ENCODE data around the gene GOLGA6B. TPM values are rescaled to one million over a fixed set of nuclear protein-coding genes. Genes with fewer than 3 reads are reported as not detected.
"Not testable (repeated sequence)": the region's sequence is repeated elsewhere in the genome, so short reads cannot be mapped to it uniquely, and the experiment has no call there.

GOLGA6B gene
- total RNA-seq (not detected), polyA plus RNA-seq (under 1 TPM in 1 of 3 donors, not detected in 2; 0.04 TPM)
- long read RNA-seq, donor 1: 0 reads
- long read RNA-seq, donor 2: 0 reads

GRCh38 chr15:72654397-72654796, at the start of gene GOLGA6B:
TSS of gene GOLGA6B (plus strand) at chr15:72654697. CDS start at chr15:72654738, 41 bp downstream.
- H3K4me3 ChIP-seq; DNase-seq; H3K27me3 ChIP-seq (ENCODE audit: insufficient read depth in 3 of 3, low read length in 2 of 3); ATAC-seq; H3K27ac ChIP-seq; H3K9me3 ChIP-seq; H3K36me3 ChIP-seq (ENCODE audit: insufficient read depth in 1 of 2, low read depth in 1 of 2); H3K4me1 ChIP-seq; intact Hi-C loops (cut with DNase I): not testable (repeated sequence)
- no CpG with 5 or more reads among the region's 7 CpGs for WGBS, 3 donors

- Histone ChIP-seq H3K4me1 (peaks cover 5% of the 10 kb centered on the region), H3K9me3 (no peaks in the 10 kb centered on the region), H3K36me3 (ENCODE audit: insufficient read depth in 1 of 2, low read depth in 1 of 2) (no peaks in the 10 kb centered on the region), H3K27ac (no peak overlapping the region), H3K27me3 (ENCODE audit: insufficient read depth in 3 of 3, low read length in 2 of 3) (no peaks in the 10 kb centered on the region), H3K4me3 (no peak overlapping the region)
- ATAC-seq: no peak
- no peak for TF ChIP-seq CTCF (IDR thresholded peaks at IDR 0.05)
- intact Hi-C loops (cut with DNase I): no loop called here
- 83 to 98% (median 91%) methylated on average over 4 of the region's 4 CpGs for WGBS, 3 donors
- no peak for DNase-seq
Measured at GRCh38 chr15:72604794-72605193, 49.7 kb upstream of the GOLGA6B start.

- H3K4me1 ChIP-seq; intact Hi-C loops (cut with DNase I); ATAC-seq; H3K9me3 ChIP-seq; H3K27ac ChIP-seq; DNase-seq; H3K36me3 ChIP-seq (ENCODE audit: insufficient read depth in 1 of 2, low read depth in 1 of 2); H3K27me3 ChIP-seq (ENCODE audit: insufficient read depth in 3 of 3, low read length in 2 of 3); H3K4me3 ChIP-seq: not testable (repeated sequence)
- WGBS, 3 donors: 93 to 95% (median 95%) methylated on average over 3 of the region's 3 CpGs
Measured at GRCh38 chr15:72608084-72608483, 46.4 kb upstream of the GOLGA6B start.

- WGBS, 3 donors: 90 to 95% (median 92%) methylated on average over 8 of the region's 8 CpGs
Measured at GRCh38 chr15:72609862-72610261, 44.6 kb upstream of the GOLGA6B start.

GRCh38 chr15:72612324-72612723, 42.2 kb upstream of the GOLGA6B start:
- H3K4me3 ChIP-seq; ATAC-seq; DNase-seq; H3K4me1 ChIP-seq; H3K36me3 ChIP-seq (ENCODE audit: insufficient read depth in 1 of 2, low read depth in 1 of 2); H3K9me3 ChIP-seq; H3K27ac ChIP-seq; intact Hi-C loops (cut with DNase I); H3K27me3 ChIP-seq (ENCODE audit: insufficient read depth in 3 of 3, low read length in 2 of 3): not testable (repeated sequence)
- 85 to 88% (median 85%) methylated on average over 3 of the region's 3 CpGs for WGBS, 3 donors

More at GRCh38 chr15:72609862-72610261, 44.6 kb upstream of the GOLGA6B start:
- DNase-seq (no peak), ATAC-seq (no peak)
- Histone ChIP-seq H3K4me3 (no peak overlapping the region), H3K36me3 (ENCODE audit: insufficient read depth in 1 of 2, low read depth in 1 of 2) (no peaks in the 10 kb centered on the region), H3K27ac (no peak overlapping the region), H3K4me1 (no peaks in the 10 kb centered on the region), H3K27me3 (ENCODE audit: insufficient read depth in 3 of 3, low read length in 2 of 3) (no peaks in the 10 kb centered on the region), H3K9me3 (no peaks in the 10 kb centered on the region)
- no peak for TF ChIP-seq CTCF (IDR thresholded peaks at IDR 0.05)
- intact Hi-C loops (cut with DNase I): no loop called here

GRCh38 chr15:72614810-72615532, 39.5 kb upstream of the GOLGA6B start:
- no peak for DNase-seq
- Histone ChIP-seq H3K27ac (no peak overlapping the region), H3K36me3 (ENCODE audit: insufficient read depth in 1 of 2, low read depth in 1 of 2) (no peaks in the 10 kb centered on the region), H3K27me3 (ENCODE audit: insufficient read depth in 3 of 3, low read length in 2 of 3) (no peaks in the 10 kb centered on the region), H3K9me3 (no peaks in the 10 kb centered on the region), H3K4me3 (no peak overlapping the region), H3K4me1 (no peaks in the 10 kb centered on the region)
- 87 to 92% (median 89%) methylated on average over 3 of the region's 3 CpGs for WGBS, 3 donors
- no peak for TF ChIP-seq CTCF (IDR thresholded peaks at IDR 0.05)
- no peak for ATAC-seq
- intact Hi-C loops (cut with DNase I): no loop called here

- H3K4me3 ChIP-seq; H3K4me1 ChIP-seq; H3K27ac ChIP-seq; H3K36me3 ChIP-seq (ENCODE audit: insufficient read depth in 1 of 2, low read depth in 1 of 2); H3K27me3 ChIP-seq (ENCODE audit: insufficient read depth in 3 of 3, low read length in 2 of 3); H3K9me3 ChIP-seq; DNase-seq; ATAC-seq; intact Hi-C loops (cut with DNase I): not testable (repeated sequence)
- WGBS, 3 donors: 61 to 65% (median 61%) methylated on average over 6 to 7 of the region's 7 CpGs
Measured at GRCh38 chr15:72615533-72616233, 38.8 kb upstream of the GOLGA6B start.
